ENCODE data around the gene SYNDIG1. TPM values are rescaled to one million over a fixed set of nuclear protein-coding genes. Genes with fewer than 3 reads are reported as not detected.

Gene SYNDIG1
- total RNA-seq, 1 experiment from 2014 or later = 5.4 TPM

GRCh38 chr20:24523661-24524060, 54.2 kb downstream of the SYNDIG1 start:
- Histone ChIP-seq H2AK5ac (ENCODE audit: insufficient read length, low read length) (no peak overlapping the region), H2AFZ (ENCODE audit: low read length) (no peak overlapping the region), H3K9ac (ENCODE audit: extremely low read depth, insufficient read length, low read length) (no peak overlapping the region), H3K56ac (ENCODE audit: insufficient read length, low read depth, low read length) (no peak overlapping the region), H2BK5ac (ENCODE audit: insufficient read length, low read length) (no peak overlapping the region), H3K4ac (ENCODE audit: low read depth, low read length) (no peak overlapping the region), H3K18ac (ENCODE audit: insufficient read length, low read depth, low read length) (no peak overlapping the region), H3K4me1 (ENCODE audit: insufficient read depth, low read length) (no peaks in the 10 kb centered on the region), H3K23me2 (ENCODE audit: insufficient read length, low read depth, low read length, poor library complexity, severe bottlenecking) (no peaks in the 10 kb centered on the region), H4K8ac (replicated peaks; ENCODE audit: insufficient read length, low read depth, low read length) (no peak overlapping the region), H2BK120ac (ENCODE audit: low read depth, low read length, poor library complexity, severe bottlenecking) (no peak overlapping the region), H4K5ac (ENCODE audit: insufficient read length, low read depth, low read length) (no peak overlapping the region), H2BK15ac (ENCODE audit: low read depth, low read length) (no peak overlapping the region), H3K14ac (ENCODE audit: insufficient read depth, low read length) (no peak overlapping the region), H4K91ac (ENCODE audit: insufficient read length, low read depth, low read length) (no peak overlapping the region), H3K79me2 (ENCODE audit: insufficient read depth, low read length) (no peaks in the 10 kb centered on the region), H3K79me1 (ENCODE audit: insufficient read depth, low read depth, low read length, poor library complexity, severe bottlenecking) (no peaks in the 10 kb centered on the region), H4K20me1 (ENCODE audit: control insufficient read depth, insufficient read depth, insufficient read length) (no peaks in the 10 kb centered on the region), H3K4me2 (ENCODE audit: insufficient read depth, insufficient read length, low read length) (no peak overlapping the region), H2BK20ac (ENCODE audit: low read depth, low read length, poor library complexity, severe bottlenecking) (no peak overlapping the region), H3K9me3 (ENCODE audit: control insufficient read depth, low read depth, low read length) (no peaks in the 10 kb centered on the region), H3K27ac (ENCODE audit: insufficient read length, low read depth, low read length) (no peak overlapping the region), H2BK12ac (ENCODE audit: insufficient read length, low read depth, low read length) (no peak overlapping the region), H3K27me3 (ENCODE audit: insufficient read depth, low read length) (no peaks in the 10 kb centered on the region), H3T11ph (ENCODE audit: low read length) (no peak overlapping the region), H3K23ac (ENCODE audit: insufficient read length, low read depth, low read length) (no peak overlapping the region)
- no peaks in the 10 kb centered on the region for H3K9me3 Mint-ChIP-seq
- no peak overlapping the region for H3K27ac Mint-ChIP-seq
- no peak overlapping the region for H3K4me3 Mint-ChIP-seq
- DNase-seq = no peak
- H3K4me1 Mint-ChIP-seq = peaks cover 9 to 12% of the 10 kb centered on the region in 2 experiments
- H3K27me3 Mint-ChIP-seq (ENCODE audit: low read depth) = peaks cover 2% of the 10 kb centered on the region
- H3K36me3 Mint-ChIP-seq (ENCODE audit: insufficient read depth in 1 of 3, low read depth in 3 of 3) = no peaks in the 10 kb centered on the region
- TF ChIP-seq CTCF (conservative IDR thresholded peaks at IDR 0.05) = no peak
- no CpG with 5 or more reads among the region's 5 CpGs for WGBS (ENCODE audit: extremely low coverage, insufficient read length, low lambda C conversion rate)
